Pancreas (tissue), 10 donors: Measurements from ENCODE around the gene POLR3E. TPM values are rescaled to one million over a fixed set of nuclear protein-coding genes. Genes with fewer than 3 reads are reported as not detected.
"Not testable (repeated sequence)": the region's sequence is repeated elsewhere in the genome, so short reads cannot be mapped to it uniquely, and the experiment has no call there.

Experiments
- ATAC-seq, 4 donors: fragments of 200-7000 bp; cut with Tn5 transposase; one replicate each; pipeline versions ENCODE4 v1.8.0 to v1.9.1; 2020; ENCODE audit warnings: mild to moderate bottlenecking in 4 of 4, moderate library complexity in 4 of 4
- DNase-seq, 6 donors: peaks; one replicate each; pipeline ENCODE4 v3.0.0-alpha.2; 2020
- FAIRE-seq: peaks from 2 replicates; lab custom pipeline; 2012; peaks lifted over from hg19 to GRCh38; lab: Jason Lieb, UNC
- H3K27ac ChIP-seq, 4 donors: fragments of 200-600 bp; sonication (generic); 1 replicate in 3 of 4; 2 replicates in 1 of 4; pipeline versions ENCODE4 v1.5.0 to v1.8.0; 2020
- H3K27me3 ChIP-seq, 4 donors: fragments of 200-600 bp; one replicate each; pipeline ENCODE4 v1.8.0; 2021
- H3K36me3 ChIP-seq, 3 donors: fragments of 200-600 bp; sonication (generic) in 1 of 3; one replicate each; pipeline versions ENCODE4 v1.5.0 to v1.8.0; 2020 to 2021
- H3K4me1 ChIP-seq, 3 donors: fragments of 200-600 bp; one replicate each; pipeline ENCODE4 v1.8.0; 2021
- H3K4me3 ChIP-seq, 4 donors: fragments of 200-600 bp; sonication (generic) in 2 of 4; one replicate each; pipeline versions ENCODE4 v1.5.0 to v1.8.0; 2020 to 2021
- H3K9me3 ChIP-seq, 4 donors: fragments of 200-600 bp; one replicate each; pipeline ENCODE4 v1.8.0; 2021
- WGBS, 2 donors: extraction: QIAGEN DNeasy Blood & Tissue Kit; methylation state at CpG; one replicate each; pipeline ENCODE4 v1.1.7; 2013; 5-methylcytosine and 5-hydroxymethylcytosine counted together
- intact Hi-C, 3 donors: fragments of 100-400 bp; cut with DNase I; formaldehyde crosslinking; loops; one replicate each; pipeline versions ENCODE4 v1.11.1 to v1.14.2; 2022
- polyA plus RNA-seq, 2 donors: library from polyadenylated mRNA; stranded (reverse); fragments of 200-250 nt; gene quantifications; one replicate each; pipeline ENCODE4 v1.2.3, GENCODE V29; 2013
- total RNA-seq, 6 donors: library from RNA; stranded (reverse); fragmentation: NEBNext Ultra II Directional in 4 of 6; extraction: Animal tissue kit (Norgen Biotek cat#: 25700) in 4 of 6; gene quantifications; one replicate each; pipeline versions ENCODE4 v1.2.1 to v1.2.4, GENCODE V29; 2021 to 2023
- TF ChIP-seq, protein P1 (sequence below), 4 donors: fragments of 200-600 bp; sonication (generic) in 3 of 4; IDR thresholded peaks; one replicate each; pipeline versions ENCODE4 v1.5.0 to v1.8.0; 2021; ENCODE audit warnings: antibody characterized with exemption in 4 of 4
- donor health status: healthy with polysubstance abuse.
- donor health status: DM: no; HTN: no; CAD: no; lungs with moderate emphysema.
- donor health status: DM: no; HTN: no; CAD: no.
- donor health status: control.
- donor health status: control.
- donor health status: Bipolar disorder and iron deficiency.
- donor health status: DM: yes; HTN: yes; CAD: no.
- donor health status: DM: no; HTN: no; CAD: no.
- donor health status: DM: no; HTN: no; CAD: no.
- donor health status: DM: yes; HTN: yes; CAD: no.

POLR3E gene
- total and polyA plus RNA-seq, 8 donors: 26.3 to 38.3 (median 30.5) TPM

DNA sequence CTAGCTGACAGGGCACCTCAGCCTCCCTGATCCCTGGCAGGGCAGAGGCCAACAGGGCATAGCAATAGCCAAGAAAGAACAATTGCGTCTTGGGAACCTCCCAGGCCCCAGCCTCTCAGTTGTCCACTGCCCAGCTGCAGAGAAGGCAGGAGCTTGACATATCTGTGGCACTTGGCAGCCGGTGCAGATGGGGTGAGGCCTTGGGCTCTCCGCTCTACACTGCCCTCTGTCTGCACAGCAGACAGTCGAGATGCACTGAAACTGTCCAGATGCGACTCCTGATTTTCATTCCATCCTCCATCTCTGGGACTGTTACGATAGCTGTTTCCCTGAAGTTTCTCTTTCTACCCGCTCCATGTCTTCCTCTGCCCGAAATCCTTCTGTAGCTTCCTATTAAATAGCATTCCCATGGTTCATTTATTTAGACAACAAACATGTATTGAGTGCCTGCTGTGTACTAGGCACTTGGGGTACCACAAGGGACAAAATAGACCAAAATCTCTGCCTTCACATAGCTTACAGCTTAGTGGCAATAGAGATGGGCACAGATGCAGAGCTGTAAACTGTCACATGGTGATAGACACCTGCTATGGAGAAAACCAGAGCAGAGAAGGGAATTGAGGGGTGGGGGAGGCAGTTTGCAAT, 3.3 kb downstream of the POLR3E start:
- 41 to 42% methylated on average over 8 of the region's 8 CpGs for WGBS, 2 donors
- H3K4me1 ChIP-seq: peaks cover 4 to 14% (median 9%) of the 10 kb centered on the region in 3 donors
- H3K9me3 ChIP-seq: no peaks in the 10 kb centered on the region
- intact Hi-C loops: no loop called here
- no peak for FAIRE-seq
- no peaks in the 10 kb centered on the region for H3K36me3 ChIP-seq
- no peak overlapping the region for H3K4me3 ChIP-seq
- ATAC-seq: peak in 2 of 4 donors; percentile 14 to 20
- H3K27ac ChIP-seq: no peak overlapping the region
- peaks cover 0 to 2% (median 0%) of the 10 kb centered on the region in 4 donors for H3K27me3 ChIP-seq
- TF ChIP-seq, protein P1, sequence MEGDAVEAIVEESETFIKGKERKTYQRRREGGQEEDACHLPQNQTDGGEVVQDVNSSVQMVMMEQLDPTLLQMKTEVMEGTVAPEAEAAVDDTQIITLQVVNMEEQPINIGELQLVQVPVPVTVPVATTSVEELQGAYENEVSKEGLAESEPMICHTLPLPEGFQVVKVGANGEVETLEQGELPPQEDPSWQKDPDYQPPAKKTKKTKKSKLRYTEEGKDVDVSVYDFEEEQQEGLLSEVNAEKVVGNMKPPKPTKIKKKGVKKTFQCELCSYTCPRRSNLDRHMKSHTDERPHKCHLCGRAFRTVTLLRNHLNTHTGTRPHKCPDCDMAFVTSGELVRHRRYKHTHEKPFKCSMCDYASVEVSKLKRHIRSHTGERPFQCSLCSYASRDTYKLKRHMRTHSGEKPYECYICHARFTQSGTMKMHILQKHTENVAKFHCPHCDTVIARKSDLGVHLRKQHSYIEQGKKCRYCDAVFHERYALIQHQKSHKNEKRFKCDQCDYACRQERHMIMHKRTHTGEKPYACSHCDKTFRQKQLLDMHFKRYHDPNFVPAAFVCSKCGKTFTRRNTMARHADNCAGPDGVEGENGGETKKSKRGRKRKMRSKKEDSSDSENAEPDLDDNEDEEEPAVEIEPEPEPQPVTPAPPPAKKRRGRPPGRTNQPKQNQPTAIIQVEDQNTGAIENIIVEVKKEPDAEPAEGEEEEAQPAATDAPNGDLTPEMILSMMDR (IDR thresholded peaks at IDR 0.05): peak in 3 of 4 donors; percentile 20 to 32 (median 20)
- DNase-seq: peak; percentile 65 to 84 (median 69)

DNA sequence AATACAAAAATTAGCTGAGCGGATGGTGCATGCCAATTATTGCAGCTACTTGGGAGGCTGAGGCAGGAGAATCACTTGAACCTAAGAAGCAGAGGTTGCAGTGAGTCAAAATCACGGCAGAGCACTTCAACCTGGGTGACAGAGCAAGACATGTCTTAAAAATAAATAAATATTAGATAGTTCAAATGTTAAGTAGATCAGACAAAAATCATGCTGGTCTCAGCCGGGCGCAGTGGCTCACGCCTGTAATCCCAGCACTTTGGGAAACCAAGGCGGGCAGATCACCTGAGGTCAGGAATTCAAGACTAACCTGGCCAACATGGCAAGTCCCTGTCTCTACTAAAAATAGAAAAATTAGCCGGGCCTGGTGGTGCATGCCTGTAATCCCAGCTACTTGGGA, 4.2 kb downstream of the POLR3E start:
- H3K36me3 ChIP-seq, H3K27me3 ChIP-seq, DNase-seq, intact Hi-C loops, H3K4me3 ChIP-seq, FAIRE-seq, H3K9me3 ChIP-seq, H3K27ac ChIP-seq, ATAC-seq: not testable (repeated sequence)
- 90 to 91% methylated on average over 7 of the region's 7 CpGs for WGBS, 2 donors
- peaks cover 4 to 10% (median 9%) of the 10 kb centered on the region in 3 donors for H3K4me1 ChIP-seq

DNA sequence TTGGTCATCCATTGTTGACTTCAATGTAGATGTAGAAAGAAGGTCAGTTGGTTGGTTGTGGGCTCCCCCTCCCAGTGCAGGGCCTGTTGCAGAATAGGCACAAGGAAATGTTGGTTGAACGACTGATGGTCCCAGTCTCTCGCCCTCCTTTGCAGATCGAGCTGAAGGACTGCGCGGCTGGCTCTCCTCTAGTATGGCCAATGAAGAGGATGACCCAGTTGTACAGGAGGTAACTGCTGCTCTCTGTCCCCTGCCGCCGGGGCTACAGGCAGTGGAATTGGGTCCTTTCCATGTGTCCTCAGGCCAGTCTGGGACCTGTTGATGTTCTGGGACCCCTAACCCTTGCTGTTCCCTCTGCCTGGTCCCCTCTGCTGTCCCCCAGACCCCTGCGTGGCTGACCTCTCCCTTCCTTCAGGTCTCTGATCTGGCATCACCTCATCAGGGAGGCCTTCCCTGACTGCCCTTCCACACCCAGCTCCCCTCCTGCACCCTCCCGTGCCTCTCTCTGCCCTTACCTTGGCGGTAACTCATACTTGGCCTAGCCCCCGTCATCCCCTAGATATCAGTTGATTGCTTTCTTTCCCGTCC, 5.7 kb downstream of the POLR3E start:
- ATAC-seq (no peak), DNase-seq (no peak), FAIRE-seq (no peak)
- H3K4me3 ChIP-seq: no peak overlapping the region
- 89 to 92% methylated on average over 12 of the region's 12 CpGs for WGBS, 2 donors
- intact Hi-C loops: no loop called here
- no peaks in the 10 kb centered on the region for H3K27me3 ChIP-seq
- no peaks in the 10 kb centered on the region for H3K9me3 ChIP-seq
- peaks cover 0 to 16% (median 4%) of the 10 kb centered on the region in 3 donors for H3K36me3 ChIP-seq
- TF ChIP-seq, protein P1 (IDR thresholded peaks at IDR 0.05): no peak
- H3K4me1 ChIP-seq: peaks cover 4 to 10% (median 9%) of the 10 kb centered on the region in 3 donors
- no peak overlapping the region for H3K27ac ChIP-seq

DNA sequence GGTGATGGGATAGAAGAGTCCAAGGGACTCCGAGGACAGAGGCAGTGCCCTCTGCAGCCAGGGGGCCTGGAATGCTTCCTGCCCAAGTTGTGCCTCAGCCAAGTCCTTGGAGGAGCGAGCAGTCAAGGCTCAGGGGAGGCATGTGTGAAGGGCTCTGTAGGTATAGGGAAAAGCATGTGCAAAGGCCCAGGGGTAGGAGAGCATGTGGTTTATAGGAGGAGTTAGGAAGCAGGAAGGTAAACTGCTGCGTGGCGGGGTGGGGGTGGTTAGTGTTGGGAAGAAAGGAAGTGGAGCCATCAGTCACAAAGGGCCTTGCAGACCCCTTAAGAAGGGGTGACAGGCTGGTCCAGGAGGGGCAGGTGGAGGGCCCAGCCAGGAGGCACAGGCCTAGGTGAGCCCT, 7.2 kb downstream of the POLR3E start:
- 95 to 99% methylated on average over 4 of the region's 4 CpGs for WGBS, 2 donors
- H3K36me3 ChIP-seq: peaks cover 0 to 26% (median 13%) of the 10 kb centered on the region in 3 donors
- intact Hi-C loops: no loop called here
- peaks cover 4 to 10% (median 9%) of the 10 kb centered on the region in 3 donors for H3K4me1 ChIP-seq
- H3K27ac ChIP-seq: no peak overlapping the region
- DNase-seq (no peak), FAIRE-seq (no peak), ATAC-seq (no peak)
- no peak overlapping the region for H3K4me3 ChIP-seq
- TF ChIP-seq, protein P1 (IDR thresholded peaks at IDR 0.05): no peak
- H3K27me3 ChIP-seq: no peaks in the 10 kb centered on the region
- H3K9me3 ChIP-seq: no peaks in the 10 kb centered on the region

DNA sequence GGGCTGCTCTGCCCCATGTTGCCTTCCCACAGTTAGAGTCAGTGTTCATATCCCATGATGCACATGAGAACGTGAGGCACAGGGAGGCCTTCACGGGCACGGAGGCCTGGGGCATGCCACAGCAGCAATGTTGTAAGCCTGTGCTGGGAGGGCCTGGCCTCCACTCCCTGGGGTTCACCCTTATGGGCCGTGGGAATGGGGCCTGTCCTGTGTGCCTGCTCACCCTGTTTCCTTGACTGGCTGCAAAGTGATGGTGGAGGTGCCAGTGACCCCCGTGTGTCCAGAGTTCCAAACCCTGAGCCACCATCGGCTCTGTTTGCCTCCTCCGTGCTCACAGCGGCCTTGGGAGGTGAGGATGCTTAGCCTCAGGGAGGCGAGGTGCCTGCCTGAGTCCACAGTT, 9.6 kb downstream of the POLR3E start:
- no peaks in the 10 kb centered on the region for H3K4me1 ChIP-seq
- TF ChIP-seq, protein P1 (IDR thresholded peaks at IDR 0.05): no peak
- intact Hi-C loops: no loop called here
- no peaks in the 10 kb centered on the region for H3K9me3 ChIP-seq
- H3K27ac ChIP-seq: no peak overlapping the region
- DNase-seq: no peak
- ATAC-seq: no peak
- H3K27me3 ChIP-seq: no peaks in the 10 kb centered on the region
- peaks cover 3 to 48% (median 20%) of the 10 kb centered on the region in 3 donors for H3K36me3 ChIP-seq
- no peak for FAIRE-seq
- no peak overlapping the region for H3K4me3 ChIP-seq
- 86 to 90% methylated on average over 9 of the region's 9 CpGs for WGBS, 2 donors
